ENCODE measurements around the gene CSGALNACT2.

GRCh38 chr10:43111101-43111500, 27.1 kb upstream of the CSGALNACT2 start:
- TF ChIP-seq CTCF (IDR thresholded peaks at IDR 0.05) (no peak), POLR2A (IDR thresholded peaks at IDR 0.05) (no peak)

Measured in testis (tissue), 2 donors.